Chondrocyte (in vitro differentiated cells): ENCODE results near the gene ZNF771. TPM values are rescaled to one million over a fixed set of nuclear protein-coding genes. Genes with fewer than 3 reads are reported as not detected.

ENCODE experiments used
- DNase-seq: peaks from one replicate; pipeline ENCODE4 v3.0.0; 2021; ENCODE audit warnings: mixed read lengths, low spot score
- H3K27ac Mint-ChIP-seq: one replicate; pipeline ENCODE4 v1.8.0; 2021; ENCODE audit warnings: mild to moderate bottlenecking, moderate library complexity, mixed read lengths; ENCODE audit not compliant: unreplicated experiment
- H3K27me3 Mint-ChIP-seq: 2 replicates; pipeline ENCODE4 v1.8.0; 2021; ENCODE audit warnings: low read depth, mixed read lengths
- H3K36me3 Mint-ChIP-seq: 2 replicates; pipeline ENCODE4 v1.8.0; 2021; ENCODE audit warnings: low read depth, mixed read lengths
- H3K4me1 Mint-ChIP-seq: 2 replicates; pipeline ENCODE4 v1.8.0; 2021; ENCODE audit warnings: low read depth, mild to moderate bottlenecking, mixed read lengths
- H3K4me3 Mint-ChIP-seq: one replicate; pipeline ENCODE4 v1.8.0; 2021; ENCODE audit warnings: mild to moderate bottlenecking, moderate library complexity, mixed read lengths; ENCODE audit not compliant: unreplicated experiment
- H3K9me3 Mint-ChIP-seq: 2 replicates; pipeline ENCODE4 v1.8.0; 2021; ENCODE audit warnings: low read depth, mixed read lengths
- CTCF ChIP-seq: fragments of 200-600 bp; sonication (generic); IDR thresholded peaks from 2 replicates; pipeline ENCODE4 v1.5.0; 2021; ENCODE audit warnings: antibody characterized with exemption, mild to moderate bottlenecking, moderate library complexity
- total RNA-seq: library from RNA; stranded (reverse); gene quantifications from 3 replicates; pipeline ENCODE4 v1.2.1, GENCODE V29; 2021

Gene ZNF771
- total RNA-seq, 1 donor from 2014 or later: 10.2 TPM

GRCh38 chr16:30380072-30380802 is 27.2 kb upstream of the ZNF771 start:
- Mint-ChIP-seq H3K4me3 (peak overlapping the region; percentile 98), H3K9me3 (no peaks in the 10 kb centered on the region), H3K27me3 (no peaks in the 10 kb centered on the region), H3K4me1 (peaks cover 23% of the 10 kb centered on the region), H3K36me3 (no peaks in the 10 kb centered on the region), H3K27ac (no peak overlapping the region)
- DNase-seq: no peak
- TF ChIP-seq CTCF: no peak

- Mint-ChIP-seq H3K4me3 (no peak overlapping the region), H3K9me3 (no peaks in the 10 kb centered on the region), H3K4me1 (peaks cover 23% of the 10 kb centered on the region), H3K27ac (no peak overlapping the region), H3K27me3 (no peaks in the 10 kb centered on the region), H3K36me3 (no peaks in the 10 kb centered on the region)
- no peak for TF ChIP-seq CTCF
- no peak for DNase-seq
These were observed 26.6 kb upstream of the ZNF771 start for GRCh38 chr16:30380803-30381208.

- Mint-ChIP-seq H3K27ac (no peak overlapping the region), H3K4me3 (no peak overlapping the region), H3K9me3 (no peaks in the 10 kb centered on the region), H3K36me3 (no peaks in the 10 kb centered on the region), H3K27me3 (no peaks in the 10 kb centered on the region), H3K4me1 (peaks cover 23% of the 10 kb centered on the region)
- no peak for DNase-seq
- no peak for TF ChIP-seq CTCF
These were observed 25.9 kb upstream of the ZNF771 start for GRCh38 chr16:30381291-30382041.

GRCh38 chr16:30382111-30382881 is 25.1 kb upstream of the ZNF771 start, which contains the start of gene SEPTIN1:
Gene SEPTIN1, minus strand, starts transcription at chr16:30382561. Its CDS starts 19 bp downstream, at chr16:30382542.
- no peak for DNase-seq
- Mint-ChIP-seq H3K36me3 (no peaks in the 10 kb centered on the region), H3K4me3 (no peak within 1 kb of the TSS), H3K27ac (peak within 1 kb of the TSS; percentile 49), H3K27me3 (no peaks in the 10 kb centered on the region), H3K4me1 (peaks cover 20% of the 10 kb centered on the region), H3K9me3 (no peaks in the 10 kb centered on the region)
- TF ChIP-seq CTCF: no peak

GRCh38 chr16:30383521-30383920 is 23.9 kb upstream of the ZNF771 start:
- Mint-ChIP-seq H3K4me3 (no peak overlapping the region), H3K27ac (no peak overlapping the region), H3K27me3 (no peaks in the 10 kb centered on the region), H3K4me1 (peaks cover 12% of the 10 kb centered on the region), H3K36me3 (no peaks in the 10 kb centered on the region), H3K9me3 (no peaks in the 10 kb centered on the region)
- no peak for TF ChIP-seq CTCF
- no peak for DNase-seq
